ENCODE data around the gene DHRS7B. TPM values are rescaled to one million over a fixed set of nuclear protein-coding genes. Genes with fewer than 3 reads are reported as not detected.

DHRS7B gene
- total and polyA plus RNA-seq, 9 of the 15 experiments (the other 6 are each of a cell fraction or from before 2014, with no cell fraction given), result 8.0 to 30.7 (median 14.8) TPM

- TF ChIP-seq BRF2 (IDR thresholded peaks at IDR 0.05; ENCODE audit: borderline replicate concordance, insufficient read depth, insufficient read length) (no peak), MTA2 (IDR thresholded peaks at IDR 0.05; ENCODE audit: low read depth) (no peak), JUND (IDR thresholded peaks at IDR 0.05; ENCODE audit: borderline replicate concordance, low read depth, low read length) (peak; percentile 64), JUND (tag; IDR thresholded peaks at IDR 0.05; ENCODE audit: borderline replicate concordance, low read depth, low read length) (peak; percentile 25; the same call in 1 of the 3 replicates), ZEB2 (IDR thresholded peaks at IDR 0.05) (peak; percentile 38; the same call in 1 of the 2 replicates), STAT5A (IDR thresholded peaks at IDR 0.05; ENCODE audit: borderline replicate concordance, low read length) (no peak), CTBP1 (IDR thresholded peaks at IDR 0.05; ENCODE audit: borderline replicate concordance) (0 out of 2 replicates have a peak, but pooled peaks have one; percentile 21), FOXJ3 (CRISPR knock-in tag; IDR thresholded peaks at IDR 0.05) (no peak), ARID1B (IDR thresholded peaks at IDR 0.05) (0 out of 2 replicates have a peak, but pooled peaks have one; percentile 26), GTF2F1 (IDR thresholded peaks at IDR 0.05; ENCODE audit: low read depth, low read length) (no peak), ZNF324 (CRISPR knock-in tag; IDR thresholded peaks at IDR 0.05) (no peak), PKNOX1 (IDR thresholded peaks at IDR 0.05) (no peak), ZFP30 (CRISPR knock-in tag; IDR thresholded peaks at IDR 0.05; ENCODE audit: borderline replicate concordance) (no peak), ARID3B (CRISPR knock-in tag; IDR thresholded peaks at IDR 0.05; ENCODE audit: borderline replicate concordance) (no peak), SMARCE1 (IDR thresholded peaks at IDR 0.05) (0 out of 2 replicates have a peak, but pooled peaks have one; percentile 48), FOXA3 (CRISPR knock-in tag; conservative IDR thresholded peaks at IDR 0.05 in 1 of 2, IDR thresholded peaks at IDR 0.05 in 1 of 2) (no peak), CEBPB (tag; IDR thresholded peaks at IDR 0.05) (peak; percentile 14; the same call in 1 of the 2 replicates), NFE2 (IDR thresholded peaks at IDR 0.05; ENCODE audit: low read depth) (peak; percentile 50), SNRNP70 (optimal IDR thresholded peaks at IDR 0.05; ENCODE audit: low read depth, low read length) (no peak)
- TF ChIP-seq, protein P1, sequence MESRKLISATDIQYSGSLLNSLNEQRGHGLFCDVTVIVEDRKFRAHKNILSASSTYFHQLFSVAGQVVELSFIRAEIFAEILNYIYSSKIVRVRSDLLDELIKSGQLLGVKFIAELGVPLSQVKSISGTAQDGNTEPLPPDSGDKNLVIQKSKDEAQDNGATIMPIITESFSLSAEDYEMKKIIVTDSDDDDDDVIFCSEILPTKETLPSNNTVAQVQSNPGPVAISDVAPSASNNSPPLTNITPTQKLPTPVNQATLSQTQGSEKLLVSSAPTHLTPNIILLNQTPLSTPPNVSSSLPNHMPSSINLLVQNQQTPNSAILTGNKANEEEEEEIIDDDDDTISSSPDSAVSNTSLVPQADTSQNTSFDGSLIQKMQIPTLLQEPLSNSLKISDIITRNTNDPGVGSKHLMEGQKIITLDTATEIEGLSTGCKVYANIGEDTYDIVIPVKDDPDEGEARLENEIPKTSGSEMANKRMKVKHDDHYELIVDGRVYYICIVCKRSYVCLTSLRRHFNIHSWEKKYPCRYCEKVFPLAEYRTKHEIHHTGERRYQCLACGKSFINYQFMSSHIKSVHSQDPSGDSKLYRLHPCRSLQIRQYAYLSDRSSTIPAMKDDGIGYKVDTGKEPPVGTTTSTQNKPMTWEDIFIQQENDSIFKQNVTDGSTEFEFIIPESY (CRISPR knock-in tag; IDR thresholded peaks at IDR 0.05), result no peak
- TF ChIP-seq, protein P2, sequence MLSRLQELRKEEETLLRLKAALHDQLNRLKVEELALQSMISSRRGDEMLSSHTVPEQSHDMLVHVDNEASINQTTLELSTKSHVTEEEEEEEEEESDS (CRISPR knock-in tag; IDR thresholded peaks at IDR 0.05), result no peak
Observed at GRCh38 chr17:21215935-21216334, 89.2 kb downstream of the DHRS7B start (continued).
